A673 (cell line): ENCODE data around the gene PPFIA2.

ENCODE experiments used
- CTCF ChIP-seq: fragments of 300-800, 200-600 bp; sonication (generic); conservative IDR thresholded peaks from 2 replicates; pipeline ENCODE4 v1.5.1; 2017; ENCODE audit warnings: low read depth, mild to moderate bottlenecking, antibody characterized with exemption, low read length, moderate library complexity, mixed read lengths
- EZH2 ChIP-seq: fragments of 200-600 bp; sonication (generic); IDR thresholded peaks from 2 replicates; pipeline ENCODE4 v1.6.1; 2017; ENCODE audit warnings: borderline replicate concordance, low read depth, mild to moderate bottlenecking, mixed read lengths, antibody characterized with exemption, low read length; ENCODE audit not compliant: poor library complexity, severe bottlenecking

DNA sequence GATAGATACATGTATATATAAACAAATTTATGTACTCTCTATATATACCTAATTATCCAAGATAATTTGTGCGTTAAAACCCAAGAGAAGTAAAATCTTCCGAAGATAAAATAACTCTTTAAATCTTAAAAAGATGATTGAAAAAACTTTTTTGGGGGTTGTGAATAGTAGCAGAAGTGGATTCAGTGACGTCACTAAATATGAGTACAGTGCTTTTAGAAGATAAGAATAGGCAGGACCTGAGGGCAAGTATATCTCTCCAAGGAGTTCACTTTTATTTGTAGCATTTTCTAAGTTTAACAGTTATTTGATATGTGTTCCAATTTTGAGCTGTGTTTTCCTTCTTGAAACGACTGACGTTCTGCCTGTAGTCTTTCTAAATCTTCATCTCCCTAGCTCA is 319.8 kb downstream of the PPFIA2 start:
- TF ChIP-seq CTCF (no peak), EZH2 (no peak)
